GM23248 (cell line): ENCODE results near the gene AIDA. TPM values are rescaled to one million over a fixed set of nuclear protein-coding genes. Genes with fewer than 3 reads are reported as not detected.

Experiments
- DNase-seq: peaks from one replicate; pipeline ENCODE4 v3.0.0-alpha.2; 2015
- H2AFZ ChIP-seq: fragments of 200-600 bp; sonication (generic); 2 replicates; pipeline ENCODE4 v1.6.1; 2016; ENCODE audit warnings: antibody characterized with exemption
- H3F3A ChIP-seq: fragments of 200-600 bp; sonication (generic); 2 replicates; pipeline ENCODE4 v1.6.1; 2016; ENCODE audit warnings: mild to moderate bottlenecking, antibody characterized with exemption, mixed run types; ENCODE audit not compliant: insufficient read depth
- H3K27ac ChIP-seq: fragments of 200-600 bp; sonication (generic); 2 replicates; pipeline ENCODE4 v1.5.1; 2016; ENCODE audit warnings: mild to moderate bottlenecking
- H3K27me3 ChIP-seq: fragments of 200-600 bp; sonication (generic); replicated peaks from 2 replicates; pipeline ENCODE4 v1.6.1; 2016; ENCODE audit warnings: mild to moderate bottlenecking; ENCODE audit not compliant: insufficient read depth
- H3K36me3 ChIP-seq: fragments of 200-600 bp; sonication (generic); 2 replicates; pipeline ENCODE4 v1.6.1; 2016; ENCODE audit warnings: low read depth, mild to moderate bottlenecking
- H3K4me1 ChIP-seq: fragments of 200-600 bp; sonication (generic); 2 replicates; pipeline ENCODE4 v1.6.1; 2016; ENCODE audit warnings: mild to moderate bottlenecking; ENCODE audit not compliant: insufficient read depth
- H3K4me2 ChIP-seq: fragments of 200-600 bp; sonication (generic); one replicate; pipeline ENCODE4 v1.6.1; 2016; ENCODE audit warnings: mild to moderate bottlenecking; ENCODE audit not compliant: unreplicated experiment
- H3K4me3 ChIP-seq: fragments of 200-600 bp; sonication (generic); 2 replicates; pipeline ENCODE4 v1.5.1; 2016; ENCODE audit warnings: mild to moderate bottlenecking
- H3K79me2 ChIP-seq: fragments of 200-600 bp; sonication (generic); 2 replicates; pipeline ENCODE4 v1.6.1; 2016; ENCODE audit warnings: mild to moderate bottlenecking; ENCODE audit not compliant: insufficient read depth
- H3K9ac ChIP-seq: fragments of 200-600 bp; sonication (generic); 2 replicates; pipeline ENCODE4 v1.6.1; 2016; ENCODE audit warnings: mild to moderate bottlenecking
- H3K9me2 ChIP-seq: fragments of 200-600 bp; sonication (generic); 2 replicates; pipeline ENCODE4 v1.6.1; 2016; ENCODE audit warnings: mixed run types, mild to moderate bottlenecking, moderate library complexity; ENCODE audit not compliant: insufficient read depth
- H3K9me3 ChIP-seq: fragments of 200-600 bp; sonication (generic); one replicate; pipeline ENCODE4 v1.6.1; 2017; ENCODE audit warnings: low read depth
- H4K20me1 ChIP-seq: fragments of 200-600 bp; sonication (generic); 2 replicates; pipeline ENCODE4 v1.6.0; 2016; ENCODE audit not compliant: insufficient read depth
- EZH2 ChIP-seq: fragments of 200-600 bp; sonication (generic); IDR thresholded peaks from 2 replicates; pipeline ENCODE4 v1.6.1; 2018; ENCODE audit warnings: antibody characterized with exemption, mild to moderate bottlenecking; ENCODE audit not compliant: insufficient read depth, poor library complexity, severe bottlenecking
- EZH2phosphoT487 ChIP-seq: fragments of 200-600 bp; sonication (generic); IDR thresholded peaks from 2 replicates; pipeline ENCODE4 v1.6.1; 2018; ENCODE audit warnings: antibody characterized with exemption, moderate library complexity, mild to moderate bottlenecking, low read depth; ENCODE audit not compliant: insufficient read depth
- WGBS, 2 experiments: methylation state at CpG; one replicate each; pipeline ENCODE4 v1.1.6; 2015 to 2017; ENCODE audit warnings: low lambda C conversion rate in 2 of 2, low coverage in 1 of 2; ENCODE audit errors: missing lambda C conversion rate in 2 of 2; 5-methylcytosine and 5-hydroxymethylcytosine counted together
- in situ Hi-C: fragments of 300-500 bp; cut with MboI; formaldehyde crosslinking; loops from 2 replicates; pipeline ENCODE4 v1.15.0; 2020
- polyA plus RNA-seq: library from polyadenylated mRNA; unstranded; fragments of >200 nt; fragmentation: Nextera tagmentation; extraction: Ambion mirVana; gene quantifications from 2 replicates; pipeline ENCODE4 v1.2.1, GENCODE V29; 2016
- total RNA-seq: library from RNA; depleted of rRNA; stranded (reverse); fragments of >200 nt; shearing (Covaris generic); gene quantifications from 2 replicates; pipeline ENCODE4 v1.2.3, GENCODE V29; 2014

Gene AIDA
- total and polyA plus RNA-seq, 2 experiments from 2014 or later: 63.6 to 66.4 TPM

DNA sequence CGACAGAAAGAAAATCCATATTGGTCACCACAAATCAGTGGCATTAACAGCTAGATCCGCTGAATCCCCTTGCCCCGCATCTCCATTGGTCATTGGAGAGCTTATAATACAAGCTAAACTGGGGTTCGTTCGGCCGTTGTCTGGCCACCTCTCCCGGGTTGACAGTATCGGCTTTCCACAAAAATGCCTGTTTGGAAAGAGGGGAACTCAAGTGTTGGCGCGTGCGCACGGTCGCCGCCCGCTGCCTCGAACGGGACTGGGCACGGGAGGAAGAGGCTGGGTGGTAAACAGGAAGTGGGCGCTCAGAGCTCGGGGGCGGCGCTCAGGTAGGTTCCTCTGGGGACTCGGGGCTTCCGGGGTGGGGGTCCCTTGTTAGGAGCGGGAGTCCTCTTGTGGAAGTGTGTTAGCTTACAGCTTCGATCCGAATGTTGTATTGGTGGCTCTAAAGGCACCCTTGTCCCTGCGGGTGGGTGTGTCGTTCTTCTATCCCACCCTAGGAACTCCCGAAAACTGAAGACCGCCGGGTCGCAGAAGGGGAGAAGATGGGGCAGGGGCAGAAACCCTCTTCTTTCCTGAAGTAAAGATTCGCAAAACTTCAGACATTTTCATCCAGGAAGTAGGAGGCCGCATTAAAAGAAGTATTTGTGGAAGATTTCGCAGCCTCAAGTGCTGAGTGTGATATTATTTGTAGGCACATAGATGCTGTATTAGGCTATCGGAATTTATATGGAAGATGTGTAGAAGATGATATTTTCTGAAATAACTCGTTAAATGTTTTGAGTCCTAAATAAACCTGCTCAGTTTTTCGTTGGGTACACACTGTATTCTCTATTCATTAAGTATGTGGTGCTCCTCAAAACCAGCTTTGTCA is 1.0 kb upstream of the AIDA start:
- Histone ChIP-seq H3K27ac (peak overlapping the region; percentile 98), H4K20me1 (no peaks in the 10 kb centered on the region), H3K4me1 (peaks cover 14% of the 10 kb centered on the region), H3K9me3 (no peaks in the 10 kb centered on the region), H3K9ac (peak overlapping the region; percentile 99), H3K4me2 (peak overlapping the region; percentile 97), H3K36me3 (peaks cover 28% of the 10 kb centered on the region; the same call in 1 of the 2 replicates), H3K79me2 (peaks cover 88% of the 10 kb centered on the region), H2AFZ (peak overlapping the region; percentile 97), H3K9me2 (no peaks in the 10 kb centered on the region), H3K4me3 (peak overlapping the region; percentile 99), H3F3A (peaks cover 33% of the 10 kb centered on the region), H3K27me3 (no peaks in the 10 kb centered on the region)
- 1 to 2% methylated on average over 36 to 38 of the region's 39 CpGs for WGBS, 2 experiments
- TF ChIP-seq EZH2phosphoT487: no peak
- peak; percentile 97 for DNase-seq
- in situ Hi-C loops: no loop called here

DNA sequence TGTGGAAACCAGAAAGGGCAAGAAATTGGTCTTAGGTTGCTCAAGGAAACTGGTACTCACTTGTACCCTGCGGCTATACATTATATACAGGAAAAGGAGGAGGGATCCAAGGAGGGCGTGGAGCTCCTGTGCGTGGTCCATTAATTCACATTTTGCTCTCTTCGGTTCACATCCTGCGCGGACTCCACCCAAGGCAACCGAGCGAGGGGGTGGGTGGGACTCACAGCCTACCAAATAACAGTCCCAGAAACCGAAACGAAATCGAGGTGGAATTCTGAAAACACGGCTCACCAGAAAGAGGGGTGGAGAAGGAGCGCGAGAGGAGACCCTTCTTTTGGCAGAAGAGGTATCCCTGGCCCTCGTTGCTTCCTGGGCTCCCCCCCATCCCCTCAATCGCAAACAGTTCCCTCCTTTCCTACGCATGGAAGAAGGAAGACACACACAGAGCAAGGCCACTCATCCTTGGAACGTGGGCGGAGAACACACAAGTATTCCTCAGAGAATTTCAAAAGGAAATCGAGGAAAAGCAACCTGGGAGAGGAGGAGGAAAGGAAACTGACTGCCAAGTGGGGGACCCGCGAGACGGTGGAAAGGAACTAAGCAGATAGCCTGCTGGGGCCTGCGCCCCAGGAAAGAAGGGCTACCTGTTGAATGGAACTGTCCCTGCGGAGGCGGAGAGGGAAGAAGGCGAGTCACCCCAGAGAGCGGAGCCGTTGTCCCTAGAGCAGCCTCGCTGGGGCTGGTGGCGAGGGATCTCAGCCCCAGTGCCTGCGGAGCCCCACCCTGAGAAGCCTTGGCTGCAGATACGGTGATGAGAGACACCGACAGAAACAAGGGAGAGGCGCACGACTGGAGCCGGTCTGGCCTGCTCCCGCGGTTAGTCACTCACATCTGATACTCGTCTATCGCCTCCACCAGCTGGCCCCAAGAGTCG is 705 bp downstream of the AIDA start:
- H3K4me3 ChIP-seq: peak overlapping the region; percentile 99
- no peaks in the 10 kb centered on the region for H4K20me1 ChIP-seq
- WGBS, 2 experiments: 0 to 1% methylated on average over 32 to 42 of the region's 42 CpGs
- DNase-seq: peak; percentile 88
- in situ Hi-C loops: no loop called here
- H3F3A ChIP-seq: peaks cover 33% of the 10 kb centered on the region
- H3K79me2 ChIP-seq: peaks cover 88% of the 10 kb centered on the region
- H3K9me3 ChIP-seq: no peaks in the 10 kb centered on the region
- H3K36me3 ChIP-seq: peaks cover 10% of the 10 kb centered on the region; the same call in 1 of the 2 replicates
- H3K27me3 ChIP-seq: no peaks in the 10 kb centered on the region
- TF ChIP-seq EZH2phosphoT487 (no peak), EZH2 (no peak)
- H3K9me2 ChIP-seq: no peaks in the 10 kb centered on the region
- H3K4me2 ChIP-seq: peak overlapping the region; percentile 92
- H3K4me1 ChIP-seq: peaks cover 14% of the 10 kb centered on the region
- peak overlapping the region; percentile 99 for H3K9ac ChIP-seq
- peak overlapping the region; percentile 74 for H2AFZ ChIP-seq
- peak overlapping the region; percentile 98 for H3K27ac ChIP-seq

DNA sequence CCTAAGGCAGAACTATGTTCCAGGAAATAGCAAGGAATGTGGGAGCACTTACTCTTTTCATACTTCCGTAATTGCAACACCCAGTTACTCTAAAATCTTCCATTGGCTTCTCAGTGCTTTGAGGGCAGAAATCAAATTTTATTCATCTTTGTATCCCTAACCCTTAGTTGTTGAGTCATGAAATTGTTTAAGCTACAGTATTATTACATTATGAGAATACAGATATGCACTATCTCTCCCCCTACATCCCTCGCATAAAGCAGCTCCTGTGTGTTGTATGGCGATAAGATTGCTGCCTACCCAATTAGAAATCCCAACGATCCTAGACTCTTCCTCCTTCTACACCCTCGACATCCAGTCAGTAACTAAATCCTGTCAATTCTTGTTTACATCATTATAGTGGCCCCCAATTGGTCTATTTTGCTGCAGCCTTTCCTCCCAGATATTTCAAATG is 2.6 kb downstream of the AIDA start:
- Histone ChIP-seq H3K4me2 (peak overlapping the region; percentile 92), H3K79me2 (peaks cover 88% of the 10 kb centered on the region), H3K9ac (peak overlapping the region; percentile 99; the same call in 1 of the 2 replicates), H3K27me3 (no peaks in the 10 kb centered on the region), H3K36me3 (0 out of 2 replicates have a peak, but pooled peaks cover under 1% of the 10 kb centered on the region), H2AFZ (no peak overlapping the region), H3F3A (peaks cover 40% of the 10 kb centered on the region), H3K9me3 (no peaks in the 10 kb centered on the region), H3K27ac (peak overlapping the region; percentile 98), H3K4me1 (peaks cover 14% of the 10 kb centered on the region), H3K4me3 (peak overlapping the region; percentile 99; the same call in 1 of the 2 replicates), H4K20me1 (0 out of 2 replicates have a peak, but pooled peaks cover 4% of the 10 kb centered on the region), H3K9me2 (no peaks in the 10 kb centered on the region)
- no peak for TF ChIP-seq EZH2
- no peak for TF ChIP-seq EZH2phosphoT487
- 87 to 89% methylated on average over 5 of the region's 5 CpGs for WGBS, 2 experiments
- peak; percentile 16 for DNase-seq
- in situ Hi-C loops: no loop called here

DNA sequence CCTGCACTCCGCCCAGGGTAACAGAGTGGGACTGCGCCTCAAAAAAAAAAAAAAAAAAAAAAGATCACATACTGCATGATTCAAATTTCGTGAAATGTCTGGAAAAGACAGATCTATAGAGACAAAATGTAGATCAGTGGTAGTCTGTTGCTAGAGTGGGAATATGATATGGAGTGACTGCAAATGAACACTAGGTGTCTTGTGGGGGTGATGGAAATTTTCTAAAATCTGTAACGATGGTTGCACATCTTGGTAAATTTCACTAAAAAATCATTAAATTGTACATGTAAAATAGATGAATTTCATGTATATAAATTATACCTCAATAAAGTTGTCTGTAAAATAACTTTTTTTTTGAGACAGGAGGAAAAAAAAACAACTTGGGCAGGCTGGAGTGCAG is 5.5 kb downstream of the AIDA start:
- H3K36me3 ChIP-seq: peaks cover 23% of the 10 kb centered on the region
- in situ Hi-C loops: no loop called here
- DNase-seq: no peak
- no peaks in the 10 kb centered on the region for H3K9me2 ChIP-seq
- no peak overlapping the region for H3K4me2 ChIP-seq
- no peak overlapping the region for H3K4me3 ChIP-seq
- no peaks in the 10 kb centered on the region for H3K9me3 ChIP-seq
- WGBS, 2 experiments: 78 to 79% methylated on average over 4 of the region's 4 CpGs
- no peak overlapping the region for H2AFZ ChIP-seq
- H3K27me3 ChIP-seq: no peaks in the 10 kb centered on the region
- H4K20me1 ChIP-seq: peaks cover 4% of the 10 kb centered on the region; the same call in 1 of the 2 replicates
- peaks cover 100% of the 10 kb centered on the region for H3K79me2 ChIP-seq
- peaks cover 14% of the 10 kb centered on the region for H3K4me1 ChIP-seq
- no peak for TF ChIP-seq EZH2
- no peak for TF ChIP-seq EZH2phosphoT487
- peaks cover 28% of the 10 kb centered on the region for H3F3A ChIP-seq
- no peak overlapping the region for H3K27ac ChIP-seq
- H3K9ac ChIP-seq: no peak overlapping the region
